AG08396 (cell line): ENCODE results near the gene CHDH.

Experiments used
- DNase-seq: peaks from one replicate; pipeline ENCODE4 v3.0.0; 2012; ENCODE audit warnings: low spot score, mixed read lengths

The CHDH gene

GRCh38 chr3:53849916-53850315 lies 3.7 kb upstream of the CHDH start:
- no peak for DNase-seq

GRCh38 chr3:53846851-53847155 lies 584 bp upstream of the CHDH start:
- no peak for DNase-seq

GRCh38 chr3:53845881-53846133 lies 412 bp downstream of the CHDH start:
- DNase-seq, result no peak

- peak; percentile 71 for DNase-seq
Observed at GRCh38 chr3:53845103-53845880, 927 bp downstream of the CHDH start.

- DNase-seq, result no peak
Observed at GRCh38 chr3:53844262-53845102, 1.7 kb downstream of the CHDH start.

GRCh38 chr3:53843195-53844177 lies 2.7 kb downstream of the CHDH start:
- no peak for DNase-seq

GRCh38 chr3:53842436-53843194 lies 3.6 kb downstream of the CHDH start:
- peak; percentile 40 for DNase-seq

- DNase-seq, result no peak
Observed at GRCh38 chr3:53841296-53841695, 4.9 kb downstream of the CHDH start.

GRCh38 chr3:53837331-53837730 lies 8.9 kb downstream of the CHDH start:
- DNase-seq, result no peak

GRCh38 chr3:53836084-53836872 lies 9.9 kb downstream of the CHDH start:
- no peak for DNase-seq

GRCh38 chr3:53835257-53835656 lies 11.0 kb downstream of the CHDH start:
- DNase-seq, result no peak

- no peak for DNase-seq
Observed at GRCh38 chr3:53834429-53835095, 11.7 kb downstream of the CHDH start.

GRCh38 chr3:53833700-53834099 lies 12.5 kb downstream of the CHDH start:
- DNase-seq, result no peak

GRCh38 chr3:53833053-53833645 lies 13.1 kb downstream of the CHDH start:
- DNase-seq, result no peak

- DNase-seq, result no peak
Observed at GRCh38 chr3:53830944-53831343, 15.3 kb downstream of the CHDH start.

GRCh38 chr3:53829605-53830004 lies 16.6 kb downstream of the CHDH start:
- no peak for DNase-seq

- no peak for DNase-seq
Observed at GRCh38 chr3:53828581-53828980, 17.6 kb downstream of the CHDH start.

- DNase-seq, result no peak
Observed at GRCh38 chr3:53826048-53826447, 20.2 kb downstream of the CHDH start.

- no peak for DNase-seq
Observed at GRCh38 chr3:53824795-53825194, 21.4 kb downstream of the CHDH start.
